HCT116 (cell line): ENCODE results near the gene PLCB4. TPM values are rescaled to one million over a fixed set of nuclear protein-coding genes. Genes with fewer than 3 reads are reported as not detected.

Source experiments
- ATAC-seq: fragments of 200-7000 bp; cut with Tn5 transposase; 2 replicates; pipeline ENCODE4 v1.9.1; 2020; ENCODE audit warnings: mild to moderate bottlenecking, moderate library complexity
- BruUV-seq: library from RNA; stranded (reverse); fragments of 400-500 nt; replicated peaks from 2 replicates; lab custom pipeline; 2021; lab: Mats Ljungman, UMichigan
- CTCF ChIA-PET: fragments of 300-600 bp; sonication (Branson Sonifier 250); formaldehyde crosslinking; loops from one replicate; lab custom pipeline; 2021; ENCODE audit warnings: antibody characterized with exemption; lab: Charles Lee
- POLR2A ChIA-PET: fragments of 300-600, 350-600 bp; sonication (Branson Sonifier 250); formaldehyde crosslinking; loops from one replicate; lab custom pipeline; 2021; ENCODE audit warnings: antibody characterized with exemption; lab: Charles Lee
- RAD21 ChIA-PET, 2 experiments: fragments of 300-600 bp; sonication (Branson Sonifier 250); formaldehyde crosslinking; loops; one replicate each; lab custom pipeline; 2023; ENCODE audit warnings: low total read pairs in 2 of 2; ENCODE audit not compliant: uncharacterized antibody in 2 of 2, unreplicated experiment in 2 of 2, low non-redundant PET in 1 of 2; lab: Charles Lee
- DNase-seq: peaks from one replicate; pipeline ENCODE4 v3.0.0-alpha.2; 2010; ENCODE audit warnings: low read depth, low spot score
- H2AFZ ChIP-seq: fragments of 200-600 bp; shearing (Covaris generic), sonication (generic); 2 replicates; pipeline ENCODE4 v1.6.1; 2017; ENCODE audit warnings: low read depth, mixed run types, mixed read lengths, antibody characterized with exemption, low read length; ENCODE audit not compliant: poor library complexity, severe bottlenecking
- H3K27ac ChIP-seq: 2 replicates; pipeline ENCODE4 v1.5.1; 2012; ENCODE audit warnings: low read depth, low read length
- H3K27me3 ChIP-seq: fragments of 200-600 bp; sonication (generic); 2 replicates; pipeline ENCODE4 v1.6.1; 2016; ENCODE audit warnings: mixed run types, low read length, mixed read lengths; ENCODE audit not compliant: insufficient read depth
- H3K36me3 ChIP-seq, 2 experiments: fragments of 200-500 bp in 1 of 2; fragments of 200-600 bp in 1 of 2; sonication (Bioruptor generic) in 1 of 2; sonication (generic) in 1 of 2; 2 replicates each; pipeline versions ENCODE4 v1.5.1 to v1.6.1; 2014 to 2016; ENCODE audit warnings: low read length in 2 of 2, inconsistent platforms in 1 of 2, mixed read lengths in 1 of 2, mixed run types in 1 of 2; ENCODE audit not compliant: insufficient read depth in 2 of 2, control insufficient read depth in 1 of 2
- H3K4me1 ChIP-seq, 2 experiments: fragments of 200-600 bp in 1 of 2; sonication (generic) in 1 of 2; 2 replicates each; pipeline versions ENCODE4 v1.5.1 to v1.6.1; 2012 to 2017; ENCODE audit warnings: low read length in 2 of 2, inconsistent platforms in 1 of 2, mild to moderate bottlenecking in 1 of 2, mixed read lengths in 1 of 2, mixed run types in 1 of 2, moderate library complexity in 1 of 2; ENCODE audit not compliant: insufficient read depth in 2 of 2, control insufficient read depth in 1 of 2
- H3K4me2 ChIP-seq: fragments of 200-600 bp; sonication (generic); 2 replicates; pipeline ENCODE4 v1.6.1; 2017; ENCODE audit warnings: mixed run types, low read length, mixed read lengths
- H3K4me3 ChIP-seq, 2 experiments: fragments of 200-600 bp in 1 of 2; sonication (generic) in 1 of 2; replicated peaks in 1 of 2; 2 replicates each; pipeline ENCODE4 v1.5.1; 2011 to 2016; ENCODE audit warnings: low read length in 2 of 2, control low read depth in 1 of 2, low read depth in 1 of 2, mild to moderate bottlenecking in 1 of 2, mixed read lengths in 1 of 2, mixed run types in 1 of 2
- H3K79me2 ChIP-seq: fragments of 200-600 bp; sonication (generic); 2 replicates; pipeline ENCODE4 v1.6.1; 2017; ENCODE audit warnings: mild to moderate bottlenecking, mixed run types, low read length, moderate library complexity, mixed read lengths; ENCODE audit not compliant: insufficient read depth
- H3K9ac ChIP-seq: fragments of 200-600 bp; sonication (generic); 2 replicates; pipeline ENCODE4 v1.6.1; 2016; ENCODE audit warnings: low read length, mixed read lengths
- H3K9me2 ChIP-seq: fragments of 200-600 bp; sonication (generic), shearing (Covaris generic); 2 replicates; pipeline ENCODE4 v1.6.1; 2017; ENCODE audit warnings: mixed run types, mild to moderate bottlenecking, moderate library complexity; ENCODE audit not compliant: insufficient read depth
- H3K9me3 ChIP-seq, 2 experiments: fragments of 200-500 bp in 1 of 2; fragments of 200-600 bp in 1 of 2; sonication (Bioruptor generic) in 1 of 2; sonication (generic) in 1 of 2; 2 replicates each; pipeline ENCODE4 v1.6.1; 2014 to 2017; ENCODE audit warnings: low read length in 2 of 2, mixed read lengths in 2 of 2, inconsistent platforms in 1 of 2, low read depth in 1 of 2, mild to moderate bottlenecking in 1 of 2, mixed run types in 1 of 2, moderate library complexity in 1 of 2; ENCODE audit not compliant: control insufficient read depth in 1 of 2, insufficient read depth in 1 of 2
- H4K20me1 ChIP-seq: fragments of 200-600 bp; sonication (generic), shearing (Covaris generic); 2 replicates; pipeline ENCODE4 v1.6.1; 2017; ENCODE audit warnings: mixed run types, mild to moderate bottlenecking, moderate library complexity; ENCODE audit not compliant: insufficient read depth
- ATF3 ChIP-seq: IDR thresholded peaks from 2 replicates; pipeline ENCODE4 v1.6.1; 2012
- CBX3 ChIP-seq: IDR thresholded peaks from 2 replicates; pipeline ENCODE4 v1.6.1; 2012; ENCODE audit warnings: low read depth
- CTCF ChIP-seq, 3 experiments: fragments of 200-600 bp in 1 of 3; sonication (generic) in 1 of 3; IDR thresholded peaks in 2 of 3; conservative IDR thresholded peaks in 1 of 3; 2 replicates each; pipeline ENCODE4 v1.5.1; 2012 to 2017; ENCODE audit warnings: low read depth in 2 of 3, low read length in 2 of 3, antibody characterized with exemption in 1 of 3, borderline replicate concordance in 1 of 3, control low read depth in 1 of 3, mild to moderate bottlenecking in 1 of 3, mixed read lengths in 1 of 3, mixed run types in 1 of 3, moderate library complexity in 1 of 3; ENCODE audit not compliant: insufficient read depth in 1 of 3
- ELF1 ChIP-seq: IDR thresholded peaks from 2 replicates; pipeline ENCODE4 v1.6.1; 2012; ENCODE audit warnings: low read depth, borderline replicate concordance
- EZH2 ChIP-seq: fragments of 200-600 bp; sonication (generic); IDR thresholded peaks from 2 replicates; pipeline ENCODE4 v1.6.1; 2017; ENCODE audit warnings: antibody characterized with exemption, mixed run types
- EZH2phosphoT487 ChIP-seq: fragments of 200-600 bp; IDR thresholded peaks from 2 replicates; pipeline ENCODE4 v1.6.1; 2018; ENCODE audit warnings: antibody characterized with exemption, borderline replicate concordance
- FOSL1 ChIP-seq: IDR thresholded peaks from 2 replicates; pipeline ENCODE4 v1.6.1; 2012; ENCODE audit warnings: low read depth
- JUND ChIP-seq: IDR thresholded peaks from 2 replicates; pipeline ENCODE4 v1.6.1; 2012
- POLR2A ChIP-seq: IDR thresholded peaks from 2 replicates; pipeline ENCODE4 v1.7.0; 2011; ENCODE audit warnings: borderline replicate concordance; ENCODE audit not compliant: insufficient read depth, insufficient read length; ENCODE audit errors: extremely low read depth
- POLR2AphosphoS5 ChIP-seq: IDR thresholded peaks from 2 replicates; pipeline ENCODE4 v1.6.1; 2011; ENCODE audit warnings: mild to moderate bottlenecking, low read depth, low read length, moderate library complexity
- RAD21 ChIP-seq: IDR thresholded peaks from 2 replicates; pipeline ENCODE4 v1.6.1; 2012; ENCODE audit warnings: low read depth, mild to moderate bottlenecking
- SIN3A ChIP-seq: IDR thresholded peaks from 2 replicates; pipeline ENCODE4 v1.6.1; 2012; ENCODE audit warnings: low read depth
- SP1 ChIP-seq: IDR thresholded peaks from 2 replicates; pipeline ENCODE4 v1.6.1; 2012; ENCODE audit warnings: low read depth
- SRF ChIP-seq: IDR thresholded peaks from 2 replicates; pipeline ENCODE4 v1.6.1; 2012; ENCODE audit warnings: low read depth
- TCF7L2 ChIP-seq: IDR thresholded peaks from 2 replicates; pipeline ENCODE4 v1.7.0; 2011; ENCODE audit warnings: borderline replicate concordance, inconsistent platforms; ENCODE audit not compliant: insufficient read depth, insufficient read length; ENCODE audit errors: extremely low read depth
- YY1 ChIP-seq: IDR thresholded peaks from 2 replicates; pipeline ENCODE4 v1.6.1; 2011; ENCODE audit warnings: low read length, low read depth, moderate library complexity, mild to moderate bottlenecking; ENCODE audit not compliant: insufficient replicate concordance; ENCODE audit errors: extremely low read depth
- ZBTB33 ChIP-seq: IDR thresholded peaks from 2 replicates; pipeline ENCODE4 v1.6.1; 2011; ENCODE audit warnings: mild to moderate bottlenecking, low read length, moderate library complexity; ENCODE audit not compliant: insufficient replicate concordance; ENCODE audit errors: extremely low read depth
- ZFX ChIP-seq: fragments of 450-650 bp; IDR thresholded peaks from 2 replicates; pipeline ENCODE4 v1.6.1; 2017
- ZNF274 ChIP-seq: fragments of 200-500 bp; sonication (Bioruptor generic); IDR thresholded peaks from 2 replicates; pipeline ENCODE4 v1.6.1; 2014; ENCODE audit warnings: mild to moderate bottlenecking, low read depth, low read length, inconsistent platforms
- intact Hi-C: fragments of 100-400 bp; cut with micrococcal nuclease; formaldehyde crosslinking; loops from 2 replicates; pipeline ENCODE4 v1.10.0; 2022
- total RNA-seq: library from RNA; stranded (reverse); gene quantifications from one replicate; pipeline ENCODE4 v1.2.1, GENCODE V29; 2021; ENCODE audit not compliant: unreplicated experiment

Gene PLCB4
- total RNA-seq, 1 experiment from 2014 or later = 2.5 TPM

GRCh38 chr20:9250511-9250910 is 181.6 kb downstream of the PLCB4 start:
- no peaks in the 10 kb centered on the region for H3K9me2 ChIP-seq
- ChIA-PET POLR2A (no interaction called here), RAD21 (no interaction called here)
- BruUV-seq = no TSS peak
- DNase-seq = no peak
- no peaks in the 10 kb centered on the region for H3K4me1 ChIP-seq
- no peaks in the 10 kb centered on the region for H4K20me1 ChIP-seq
- H3K27ac ChIP-seq = no peak overlapping the region
- H2AFZ ChIP-seq = no peak overlapping the region
- no peaks in the 10 kb centered on the region for H3K9me3 ChIP-seq
- no peak for ATAC-seq
- no peak overlapping the region for H3K9ac ChIP-seq
- H3K27me3 ChIP-seq = no peaks in the 10 kb centered on the region
- TF ChIP-seq ATF3 (no peak), YY1 (no peak), EZH2 (no peak), FOSL1 (no peak), SP1 (no peak), SIN3A (no peak), EZH2phosphoT487 (no peak), ZFX (no peak), CTCF (IDR thresholded peaks at IDR 0.05 in 2 of 3, conservative IDR thresholded peaks at IDR 0.05 in 1 of 3; ENCODE audit: borderline replicate concordance in 1 of 3, insufficient read depth in 1 of 3, low read depth in 2 of 3, low read length in 2 of 3) (no peak), POLR2AphosphoS5 (no peak), SRF (no peak), TCF7L2 (no peak), CBX3 (no peak), RAD21 (no peak), POLR2A (no peak), JUND (no peak), ELF1 (no peak), ZBTB33 (no peak), ZNF274 (no peak)
- TF ChIP-seq, all 23 proteins: peak for 0
- intact Hi-C loops = no loop called here
- Histone ChIP-seq H3K4me2 (no peak overlapping the region), H3K79me2 (no peaks in the 10 kb centered on the region), H3K4me3 (no peak overlapping the region), H3K36me3 (no peaks in the 10 kb centered on the region)
- CTCF ChIA-PET = no interaction called here
